GM19025 (cell line): ENCODE data around the gene IRF6.

Experiments
- ATAC-seq: cut with Tn5 transposase; IDR thresholded peaks from one replicate; pipeline ENCODE4 v1.9.1; 2021; ENCODE audit warnings: mild to moderate bottlenecking, low read depth, moderate library complexity; ENCODE audit not compliant: unreplicated experiment

Gene IRF6

DNA sequence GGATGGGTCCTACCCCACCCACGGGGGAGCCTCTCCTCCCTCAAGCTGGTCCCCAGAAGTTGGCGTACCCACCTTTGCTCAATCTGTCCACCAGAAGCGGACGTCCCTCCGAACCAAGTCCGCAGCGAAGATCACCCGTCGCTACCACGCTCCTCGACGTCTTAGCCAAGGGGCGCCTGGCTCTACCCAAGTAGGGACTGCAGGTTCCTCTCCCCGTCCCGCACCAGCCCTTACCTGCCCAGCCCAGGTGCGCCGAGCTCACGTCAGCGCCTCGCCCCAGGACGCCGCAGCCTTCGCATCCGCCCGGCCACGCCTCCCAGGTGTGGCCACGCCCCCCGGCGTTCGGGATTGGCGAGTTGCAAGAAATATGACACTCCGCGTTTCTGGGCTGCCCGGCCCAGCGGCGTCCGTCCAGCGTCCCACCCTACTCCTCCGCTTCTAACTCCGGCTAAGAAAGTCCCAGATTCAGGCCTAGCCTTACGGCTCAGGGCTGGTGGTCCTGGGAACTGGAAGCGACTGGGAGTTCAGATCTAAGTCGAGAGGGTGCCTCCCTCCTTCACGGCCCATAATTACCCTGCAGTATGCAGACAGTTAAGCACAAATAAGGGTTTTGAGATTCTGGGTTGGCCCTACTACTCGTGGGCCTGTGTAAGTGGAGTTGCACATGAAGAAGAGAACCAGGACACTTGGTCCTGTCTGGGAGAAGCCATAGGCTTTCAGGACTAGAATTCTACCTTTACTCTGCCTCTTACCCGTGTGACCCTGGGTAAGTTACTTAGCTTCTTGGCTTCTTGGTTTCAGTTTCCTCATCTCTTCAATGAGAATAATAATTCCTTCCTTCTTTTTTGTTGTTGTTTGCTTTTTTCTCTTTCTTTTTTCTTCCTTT, at the start of gene IRF6:
IRF6 (minus strand) TSS at position 268 of the 886 bp plus-strand sequence. CDS start 4,729 bp downstream, outside the sequence.
- peak; percentile 59 for ATAC-seq

DNA sequence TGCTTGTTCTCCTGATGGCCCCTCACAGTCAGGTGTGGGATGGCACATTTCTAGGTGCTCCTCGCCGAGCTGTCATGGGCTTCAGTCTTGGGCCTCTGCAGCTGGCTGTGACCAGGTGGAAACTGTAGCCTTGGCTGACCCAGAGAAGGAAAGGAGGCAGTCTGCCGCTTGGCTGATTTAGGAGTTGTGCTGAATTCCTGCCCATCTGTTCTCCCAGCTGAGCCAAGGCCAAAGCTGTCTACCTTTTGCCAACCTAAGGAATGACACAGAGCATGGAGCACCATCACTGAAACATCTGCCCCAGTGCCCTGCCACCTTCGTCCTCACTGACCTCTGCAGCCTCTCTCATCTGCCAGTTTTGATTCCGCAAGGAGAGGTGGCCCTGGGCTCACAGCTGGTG, 49.7 kb upstream of the IRF6 start:
- no peak for ATAC-seq

DNA sequence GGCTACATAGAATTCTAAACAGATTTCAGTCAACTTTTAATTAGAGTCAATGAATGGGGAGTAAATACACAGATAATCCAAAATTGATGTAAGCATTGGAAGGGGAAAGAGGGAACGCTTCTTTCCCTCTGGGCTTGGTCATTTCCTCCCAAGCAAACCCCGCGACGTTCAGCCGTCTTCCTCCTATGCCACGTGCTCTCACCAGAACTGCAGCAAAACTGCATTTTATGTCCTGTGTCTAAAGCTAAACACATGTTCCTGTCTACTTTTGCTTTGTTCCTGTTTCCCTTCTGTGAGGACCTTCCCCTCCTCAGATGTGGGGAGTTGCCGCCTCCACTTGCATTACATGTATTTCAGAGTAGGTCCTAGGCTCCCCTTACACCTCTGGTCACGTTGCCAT, 49.1 kb upstream of the IRF6 start:
- ATAC-seq, result no peak

GRCh38 chr1:209854196-209854595, 48.3 kb upstream of the IRF6 start:
- ATAC-seq, result no peak

DNA sequence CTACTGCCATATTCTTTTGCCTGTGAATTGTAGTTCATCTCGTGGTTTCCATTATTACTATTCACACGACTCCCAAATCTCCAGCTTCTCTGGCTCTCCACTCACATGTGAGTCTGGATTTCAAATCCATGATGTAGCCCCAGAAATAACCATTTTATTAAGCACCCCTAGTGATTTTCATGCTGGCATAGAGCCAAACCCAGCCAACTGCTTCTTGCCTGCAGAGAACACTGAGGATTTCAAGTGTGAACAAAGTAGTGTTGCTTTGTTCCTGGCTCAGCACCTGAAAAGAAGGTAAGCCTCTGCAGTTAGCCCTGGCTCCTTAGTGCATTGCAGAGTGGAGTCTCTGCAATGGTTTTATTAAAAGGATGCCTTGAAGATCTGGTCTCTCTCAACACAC, 47.7 kb upstream of the IRF6 start:
- ATAC-seq, result no peak

DNA sequence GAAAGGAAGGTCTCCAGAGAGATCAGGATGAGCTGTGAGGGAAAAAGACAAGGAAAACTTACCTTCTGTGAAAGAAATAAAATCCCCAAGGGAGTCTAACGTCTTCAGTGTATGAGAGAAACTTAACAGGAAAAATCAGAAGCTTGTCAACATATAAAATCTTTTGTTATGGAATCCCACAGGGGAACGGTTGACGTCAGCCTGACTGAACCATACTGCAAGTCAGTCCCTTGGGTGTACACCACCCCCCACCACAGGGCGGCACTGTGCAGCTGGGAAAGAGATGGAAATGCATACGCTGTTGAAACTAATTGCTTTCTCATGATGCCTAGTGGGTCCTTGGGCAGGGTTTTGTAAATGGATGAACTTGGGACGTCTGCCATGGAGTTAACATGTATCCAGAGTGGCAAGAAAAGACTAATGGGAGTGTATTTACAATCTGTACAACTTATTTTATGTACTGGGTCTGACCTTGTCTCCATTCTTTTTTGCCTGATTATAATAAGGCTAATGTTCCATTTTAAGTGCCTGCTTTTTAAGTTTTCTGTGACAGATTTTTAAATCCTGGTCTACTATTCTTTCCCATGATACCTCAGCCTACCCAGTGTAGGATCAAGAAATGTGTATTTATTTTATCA, 44.5 kb upstream of the IRF6 start:
- ATAC-seq, result peak; percentile 48

DNA sequence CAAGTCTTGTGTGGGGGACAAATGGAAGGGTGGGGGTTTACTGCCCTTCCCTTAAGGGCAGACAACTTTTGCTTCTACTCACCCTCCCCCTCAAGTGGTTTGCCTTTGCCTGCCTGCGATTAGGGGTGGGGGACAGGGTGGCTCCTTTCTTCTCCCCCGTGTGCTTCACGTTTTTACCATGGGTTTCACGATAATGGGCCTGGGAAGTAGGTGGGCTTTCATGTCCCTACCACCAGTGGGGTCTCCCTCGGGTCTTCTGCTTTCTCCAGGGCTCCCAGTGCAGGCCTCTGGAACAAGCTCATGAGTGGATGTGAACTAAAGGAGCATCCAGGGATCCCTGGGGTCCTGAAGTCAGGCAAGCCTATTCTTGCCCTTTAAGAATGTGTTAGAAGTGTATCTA, 43.4 kb upstream of the IRF6 start:
- ATAC-seq, result no peak

DNA sequence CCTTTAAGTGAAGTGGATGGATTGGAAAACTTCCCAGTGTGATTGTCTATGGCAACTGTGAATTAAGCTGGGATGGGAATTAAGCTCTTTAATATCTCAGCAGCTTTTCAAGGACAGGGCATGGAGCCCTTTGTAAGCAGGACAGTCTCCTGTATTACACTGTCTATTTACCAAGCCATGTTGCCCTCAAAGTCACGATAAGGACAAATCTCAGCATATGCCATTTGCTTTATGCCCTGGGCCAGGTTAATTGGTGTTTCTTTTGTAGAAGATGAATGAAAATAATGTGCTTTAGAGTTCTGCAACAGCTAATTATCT, 39.4 kb upstream of the IRF6 start:
- no peak for ATAC-seq

- ATAC-seq, result no peak
Observed at GRCh38 chr1:209844695-209845407, 38.9 kb upstream of the IRF6 start.

- ATAC-seq, result no peak
Observed at GRCh38 chr1:209840611-209841010, 34.7 kb upstream of the IRF6 start.

GRCh38 chr1:209839875-209840546, 34.1 kb upstream of the IRF6 start:
- no peak for ATAC-seq

GRCh38 chr1:209838537-209838936, 32.6 kb upstream of the IRF6 start:
- ATAC-seq, result no peak

GRCh38 chr1:209837671-209838070, 31.7 kb upstream of the IRF6 start:
- ATAC-seq, result no peak

DNA sequence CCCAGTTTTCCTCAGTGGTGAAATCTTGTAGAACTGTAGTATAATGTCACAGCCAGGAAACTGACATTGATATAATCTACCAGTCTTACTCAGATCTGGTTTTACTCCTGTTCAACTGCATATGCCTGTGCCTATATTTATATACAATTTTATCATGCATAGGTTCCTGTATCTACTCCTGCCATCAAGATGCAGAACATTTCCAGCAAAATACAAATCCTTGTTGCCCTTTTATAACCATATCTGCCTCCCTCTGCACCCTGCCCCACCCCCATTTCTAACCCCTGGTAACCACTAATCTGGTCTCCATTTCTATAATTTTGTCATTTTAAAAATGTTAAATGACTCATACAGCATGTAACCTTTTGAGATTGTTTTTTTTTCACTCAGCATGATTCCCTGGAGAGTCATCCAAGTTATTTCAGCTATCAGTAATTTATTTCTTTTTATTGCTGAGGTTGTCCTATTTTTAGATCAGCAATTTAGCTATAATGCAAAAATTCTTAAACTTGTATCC, 29.9 kb upstream of the IRF6 start:
- no peak for ATAC-seq

DNA sequence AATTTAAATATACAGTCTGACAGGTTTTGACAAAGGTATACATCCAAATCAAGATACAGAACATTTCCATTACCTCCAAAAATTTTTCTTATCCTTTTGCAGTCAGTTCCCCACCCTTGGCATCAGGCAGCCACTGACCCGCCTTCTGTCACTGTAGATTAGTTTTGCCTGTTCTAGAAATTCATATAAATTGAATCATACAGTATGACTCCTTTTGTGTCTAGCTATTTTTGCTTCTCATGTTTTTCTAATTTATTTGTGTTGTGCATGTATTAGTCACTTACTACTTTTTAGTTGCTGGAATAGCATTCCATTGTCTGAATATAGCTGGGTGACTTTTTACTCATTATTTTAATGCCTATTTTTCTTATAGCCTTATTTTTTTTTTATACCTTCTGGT, 25.7 kb upstream of the IRF6 start:
- ATAC-seq, result no peak

DNA sequence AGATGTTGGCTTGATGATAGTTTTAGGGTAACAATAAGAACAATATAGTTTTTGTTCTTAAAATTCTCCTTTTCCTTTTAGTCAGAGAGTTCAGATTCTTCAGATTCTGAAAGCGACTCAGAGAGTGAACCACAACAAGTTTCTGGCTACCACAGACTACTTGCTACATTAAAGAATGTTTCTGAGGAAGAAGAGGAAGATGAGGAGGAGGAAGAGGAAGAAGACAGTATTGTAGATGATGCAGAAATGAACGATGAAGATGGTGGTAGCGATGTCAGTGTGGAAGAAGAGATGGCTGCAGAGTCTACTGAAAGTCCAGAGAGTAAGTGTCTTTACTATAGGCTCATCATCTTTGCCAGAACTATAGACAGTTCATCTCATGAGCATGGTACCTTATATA, 24.8 kb upstream of the IRF6 start:
- ATAC-seq, result no peak

GRCh38 chr1:209829716-209830115, 23.8 kb upstream of the IRF6 start:
- no peak for ATAC-seq

DNA sequence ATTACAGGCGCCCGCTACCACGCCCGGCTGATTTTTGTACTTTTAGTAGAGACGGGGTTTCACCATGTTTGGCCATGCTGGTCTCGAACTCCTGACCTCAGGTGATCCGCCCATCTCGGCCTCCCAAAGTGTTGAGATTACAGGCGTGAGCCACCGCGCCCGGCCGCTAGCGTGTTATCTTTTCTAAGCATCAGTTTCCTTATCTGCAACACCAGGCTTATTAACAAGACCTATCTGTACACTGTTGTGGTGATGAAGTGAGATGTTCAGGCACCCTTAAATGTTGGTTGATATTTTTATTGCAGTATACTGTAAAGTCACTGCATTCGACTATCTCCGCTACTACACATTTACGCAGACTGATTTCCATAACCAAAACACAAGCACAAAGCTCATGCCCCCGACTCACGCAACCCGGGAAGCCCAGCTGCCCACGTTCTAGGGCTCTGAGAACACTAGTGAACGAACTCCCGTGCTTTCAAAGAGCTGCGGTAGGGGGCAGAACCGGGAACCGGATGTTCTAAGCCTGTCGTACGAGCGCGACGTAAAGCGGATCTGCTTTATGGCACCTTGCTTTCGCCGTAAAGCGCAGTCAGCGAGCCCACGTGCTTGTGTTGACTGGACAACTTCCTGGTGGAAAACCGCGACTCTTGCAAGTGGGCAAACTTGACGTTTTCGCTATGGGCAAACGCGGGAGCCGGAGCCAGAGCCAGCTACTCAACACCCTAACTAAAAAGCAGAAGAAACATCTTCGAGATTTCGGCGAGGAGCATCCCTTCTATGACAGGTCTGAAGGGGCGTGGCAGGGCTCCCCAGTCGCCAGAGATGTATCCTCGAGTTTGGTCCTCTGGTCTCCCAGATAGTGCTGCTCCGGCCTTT, 21.7 kb upstream of the IRF6 start, which contains the start of gene UTP25:
UTP25 (plus strand) TSS at position 589 of the 879 bp plus-strand sequence; CDS start at position 681, 92 bp downstream.
- ATAC-seq, result peak; percentile 92

DNA sequence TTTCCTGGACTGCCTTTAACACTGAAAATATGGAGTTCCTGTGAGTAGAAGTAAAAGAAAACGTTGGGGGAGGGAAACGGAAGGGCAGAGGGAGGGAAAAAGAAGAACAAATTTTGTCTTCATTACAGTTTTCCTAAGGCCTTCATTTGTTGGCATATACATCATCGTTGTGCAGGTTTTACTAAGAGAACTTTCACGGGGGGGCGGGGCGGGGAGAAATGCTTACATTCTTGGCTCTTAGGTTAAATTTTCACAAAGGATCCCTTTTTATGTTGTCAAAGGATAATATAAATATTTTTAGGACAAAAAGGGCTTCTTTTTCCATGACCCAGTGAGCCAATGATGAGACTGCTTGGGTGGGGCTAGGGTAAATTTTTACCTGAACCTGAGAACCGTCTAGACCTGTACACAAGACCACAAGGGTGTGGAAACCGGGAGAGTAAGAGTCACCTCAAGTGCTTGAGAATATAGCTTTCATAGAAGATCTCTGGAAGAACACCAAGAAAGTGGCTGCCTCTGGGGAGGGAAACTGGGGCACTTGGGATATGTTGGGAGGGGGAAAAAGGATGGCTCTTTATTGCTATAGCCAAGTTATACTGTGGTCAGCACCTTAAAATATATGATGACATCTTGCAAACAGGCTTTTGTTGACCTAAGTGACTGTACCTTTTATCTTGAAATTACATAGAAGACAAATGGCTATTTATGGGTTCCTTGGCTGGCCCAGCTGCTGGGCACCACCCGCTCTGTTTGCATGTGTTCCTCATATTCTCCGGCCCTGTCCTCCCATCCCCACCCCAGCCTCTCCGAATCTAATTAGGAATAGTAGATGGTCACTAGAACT, 19.9 kb upstream of the IRF6 start:
- ATAC-seq, result no peak
